Right cardiac atrium (tissue), 5 donors: ENCODE data around the gene OTUD7B. TPM values are rescaled to one million over a fixed set of nuclear protein-coding genes. Genes with fewer than 3 reads are reported as not detected.

ENCODE experiments used
- ATAC-seq, 2 donors: fragments of 200-7000 bp; cut with Tn5 transposase; one replicate each; pipeline versions ENCODE4 v1.8.0 to v1.9.1; 2020; ENCODE audit warnings: moderate library complexity in 2 of 2, mild to moderate bottlenecking in 1 of 2
- DNase-seq, 3 donors: peaks; one replicate each; pipeline ENCODE4 v3.0.0-alpha.2; 2020
- H3K27ac ChIP-seq: one replicate; pipeline ENCODE4 v1.5.1; 2013; ENCODE audit warnings: mild to moderate bottlenecking, low read length, control low read depth, moderate library complexity
- H3K27me3 ChIP-seq: one replicate; pipeline ENCODE4 v1.6.1; 2013; ENCODE audit not compliant: control insufficient read depth, insufficient read depth
- H3K4me1 ChIP-seq: one replicate; pipeline ENCODE4 v1.6.1; 2013; ENCODE audit warnings: low read length; ENCODE audit not compliant: control insufficient read depth, insufficient read depth
- H3K4me3 ChIP-seq: one replicate; pipeline ENCODE4 v1.5.1; 2013; ENCODE audit warnings: low read length, control low read depth
- H3K9me3 ChIP-seq: one replicate; pipeline ENCODE4 v1.6.1; 2013; ENCODE audit warnings: low read length; ENCODE audit not compliant: control insufficient read depth
- WGBS: extraction: QIAGEN DNeasy Blood & Tissue Kit; methylation state at CpG from one replicate; pipeline ENCODE4 v1.1.7; 2013; 5-methylcytosine and 5-hydroxymethylcytosine counted together
- intact Hi-C, 4 donors: fragments of 100-400 bp; cut with DNase I; formaldehyde crosslinking; loops; one replicate each; pipeline versions ENCODE4 v1.11.0 to v1.14.0; 2022 to 2023
- polyA plus RNA-seq: library from polyadenylated mRNA; stranded (reverse); fragments of 200-250 nt; gene quantifications from one replicate; pipeline ENCODE4 v1.2.3, GENCODE V29; 2013
- total RNA-seq, 4 donors: library from RNA; stranded (reverse); fragmentation: NEBNext Ultra II Directional; extraction: Animal tissue kit (Norgen Biotek cat#: 25700); gene quantifications; one replicate each; pipeline ENCODE4 v1.2.1, GENCODE V29; 2021
- donor health status: healthy with polysubstance abuse.
- donor health status: DM: no; HTN: yes; CAD: no.
- donor health status: DM: no; HTN: no; CAD: no.
- donor health status: DM: no; HTN: yes; CAD: no; lungs with severe emphysema.
- donor health status: DM: yes; HTN: yes; CAD: no.

Gene OTUD7B
- total and polyA plus RNA-seq, 5 donors, result 9.6 to 27.2 (median 26.2) TPM

GRCh38 chr1:149917571-149918144 is 92.9 kb downstream of the OTUD7B start, which contains the start of gene SV2A:
Gene SV2A, minus strand, starts transcription at chr1:149917844. Its CDS starts 4,004 bp downstream, at chr1:149913840.
- under 1% methylated on average over 24 of the region's 24 CpGs for WGBS
- no peaks in the 10 kb centered on the region for H3K4me1 ChIP-seq

GRCh38 chr1:149916898-149917252 is 93.7 kb downstream of the OTUD7B start:
- ATAC-seq, result no peak

More at GRCh38 chr1:149917571-149918144, 92.9 kb downstream of the OTUD7B start, which contains the start of gene SV2A:
- H3K9me3 ChIP-seq, result no peaks in the 10 kb centered on the region
- no peaks in the 10 kb centered on the region for H3K27me3 ChIP-seq
- intact Hi-C loops, result no loop called here
- DNase-seq, result peak in 2 of 3 donors; percentile 54 to 69
- no peak within 1 kb of the TSS for H3K27ac ChIP-seq
- H3K4me3 ChIP-seq, result peak within 1 kb of the TSS; percentile 33
- ATAC-seq, result peak; percentile 76 to 77

DNA sequence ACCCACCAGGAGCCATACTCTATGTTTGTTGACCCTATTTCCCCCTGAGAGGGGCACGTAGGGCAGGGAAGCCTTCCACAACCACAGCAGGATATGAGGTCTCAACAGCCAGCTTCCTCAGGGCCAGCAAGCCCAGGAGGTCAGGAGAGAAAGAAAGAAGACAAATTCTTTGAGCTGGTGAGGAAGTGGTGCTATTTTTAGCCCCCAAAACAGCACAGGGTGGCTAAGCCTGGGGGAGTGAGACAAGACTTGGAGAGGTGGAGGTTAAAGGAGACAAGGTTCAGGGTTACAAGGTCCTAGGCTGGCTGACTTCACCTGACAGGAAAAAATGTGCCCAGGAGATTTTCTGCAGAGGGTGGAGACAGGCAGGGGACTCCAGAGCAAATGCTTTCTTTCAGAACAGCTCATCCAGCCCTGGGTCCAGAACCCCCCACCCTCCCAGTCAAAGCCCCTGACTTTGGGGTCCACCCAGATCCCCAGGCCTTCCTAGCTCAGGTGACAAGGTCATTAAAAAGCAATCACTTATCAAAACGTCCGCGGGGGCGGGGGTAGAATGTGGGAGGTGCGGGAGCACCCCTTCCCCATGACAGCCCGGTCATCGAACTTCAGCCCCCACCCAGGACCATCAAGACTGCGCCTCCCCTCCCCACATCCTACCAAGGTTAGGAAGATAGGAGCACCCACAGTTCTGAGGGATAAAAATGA is 94.2 kb downstream of the OTUD7B start:
- no peaks in the 10 kb centered on the region for H3K4me1 ChIP-seq
- DNase-seq (no peak), ATAC-seq (no peak)
- no peaks in the 10 kb centered on the region for H3K9me3 ChIP-seq
- 24% methylated on average over 9 of the region's 9 CpGs for WGBS
- H3K27ac ChIP-seq, result no peak overlapping the region
- intact Hi-C loops, result no loop called here
- H3K27me3 ChIP-seq, result no peaks in the 10 kb centered on the region
- H3K4me3 ChIP-seq, result no peak overlapping the region

More at GRCh38 chr1:149916898-149917252, 93.7 kb downstream of the OTUD7B start:
- H3K27me3 ChIP-seq, result no peaks in the 10 kb centered on the region
- intact Hi-C loops, result no loop called here
- H3K27ac ChIP-seq, result no peak overlapping the region
- no peak overlapping the region for H3K4me3 ChIP-seq
- no peaks in the 10 kb centered on the region for H3K4me1 ChIP-seq
- H3K9me3 ChIP-seq, result no peaks in the 10 kb centered on the region
- DNase-seq, result no peak
- 11% methylated on average over 10 of the region's 10 CpGs for WGBS

DNA sequence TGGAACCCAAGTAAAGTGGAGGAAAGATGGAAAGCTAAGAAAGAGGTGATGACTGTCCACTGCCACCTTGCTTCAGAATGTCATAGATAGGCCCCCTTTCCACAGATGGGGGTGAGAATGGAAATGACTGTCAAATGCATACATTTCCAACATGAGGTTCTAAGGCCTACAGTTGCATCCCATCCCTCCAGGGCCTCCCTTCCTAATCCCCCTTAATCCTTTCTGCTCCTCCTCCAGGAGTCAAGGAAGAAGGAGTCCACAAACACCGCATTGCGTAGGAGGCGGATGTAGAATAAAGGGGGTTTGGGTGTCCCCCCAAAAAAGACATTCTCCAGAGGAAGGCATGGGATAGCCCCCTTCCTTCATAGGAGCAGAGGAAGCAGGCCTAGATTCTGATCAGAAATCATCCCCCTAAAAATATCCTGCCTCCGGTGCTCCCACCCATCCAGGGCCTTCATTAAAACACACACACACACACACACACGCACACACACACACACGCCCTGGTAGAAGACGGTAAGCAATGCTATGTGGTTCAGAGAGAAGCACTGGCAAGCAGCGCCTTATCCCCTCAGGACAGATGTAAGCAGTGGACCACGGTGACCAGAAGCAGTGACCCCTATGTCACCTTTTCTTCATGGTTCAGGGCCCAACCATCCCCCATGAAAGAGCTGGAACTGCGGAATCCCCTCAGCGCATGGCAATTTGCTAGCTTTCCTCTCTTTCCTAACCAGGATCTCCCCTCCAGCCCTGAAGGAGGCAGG is 94.9 kb downstream of the OTUD7B start:
- no peak overlapping the region for H3K27ac ChIP-seq
- DNase-seq (no peak), ATAC-seq (no peak)
- H3K27me3 ChIP-seq, result no peaks in the 10 kb centered on the region
- no peak overlapping the region for H3K4me3 ChIP-seq
- H3K4me1 ChIP-seq, result no peaks in the 10 kb centered on the region
- intact Hi-C loops, result no loop called here
- WGBS, result 80% methylated on average over 11 of the region's 11 CpGs
- no peaks in the 10 kb centered on the region for H3K9me3 ChIP-seq

GRCh38 chr1:149914545-149914944 is 96.0 kb downstream of the OTUD7B start:
- Histone ChIP-seq H3K9me3 (no peaks in the 10 kb centered on the region), H3K4me1 (no peaks in the 10 kb centered on the region), H3K27ac (no peak overlapping the region), H3K27me3 (no peaks in the 10 kb centered on the region), H3K4me3 (no peak overlapping the region)
- DNase-seq, result no peak
- intact Hi-C loops, result no loop called here
- 86% methylated on average over 1 of the region's 1 CpG for WGBS
- ATAC-seq, result no peak

DNA sequence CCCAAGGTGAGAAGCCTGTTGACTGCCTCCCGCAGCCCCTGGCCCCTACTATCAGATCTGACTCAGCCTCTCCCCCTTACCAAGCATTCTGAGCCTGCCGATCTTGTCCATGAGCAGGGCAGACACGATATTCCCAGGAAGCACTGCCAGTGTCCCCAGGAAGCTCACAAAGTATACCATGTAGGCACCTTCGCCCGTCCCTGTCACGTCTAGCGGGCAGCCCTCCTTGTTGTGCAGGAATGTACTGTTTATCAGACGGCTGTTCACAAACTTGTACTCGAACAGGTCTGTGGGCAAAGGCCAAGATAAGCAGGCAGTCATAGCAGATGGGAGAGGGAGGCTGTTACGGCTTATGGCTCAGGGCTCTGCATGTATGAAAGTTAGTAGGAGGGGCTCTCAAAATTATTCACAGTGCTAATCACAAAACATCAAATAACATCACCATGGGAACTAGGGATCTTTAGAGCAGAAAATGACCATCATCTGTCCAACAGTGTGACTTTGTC is 103.9 kb downstream of the OTUD7B start:
- no peaks in the 10 kb centered on the region for H3K4me1 ChIP-seq
- no peaks in the 10 kb centered on the region for H3K9me3 ChIP-seq
- DNase-seq, result no peak
- intact Hi-C loops, result no loop called here
- H3K27ac ChIP-seq, result no peak overlapping the region
- no peak overlapping the region for H3K4me3 ChIP-seq
- ATAC-seq, result no peak
- WGBS, result 61% methylated on average over 10 of the region's 10 CpGs
- no peaks in the 10 kb centered on the region for H3K27me3 ChIP-seq

GRCh38 chr1:149903836-149904491 is 106.6 kb downstream of the OTUD7B start:
- intact Hi-C loops, result no loop called here
- no peak overlapping the region for H3K4me3 ChIP-seq
- 87% methylated on average over 5 of the region's 5 CpGs for WGBS
- ATAC-seq (no peak), DNase-seq (no peak)
- H3K27ac ChIP-seq, result no peak overlapping the region
- H3K4me1 ChIP-seq, result peaks cover 6% of the 10 kb centered on the region
- H3K27me3 ChIP-seq, result no peaks in the 10 kb centered on the region
- no peaks in the 10 kb centered on the region for H3K9me3 ChIP-seq

GRCh38 chr1:149899460-149900284 is 110.9 kb downstream of the OTUD7B start, which contains the start of gene BOLA1:
Gene BOLA1, plus strand, starts transcription at chr1:149899568. Its CDS starts 492 bp downstream, at chr1:149900060.
- ATAC-seq (peak; percentile 99), DNase-seq (peak; percentile 95 to 98 (median 97))
- 5% methylated on average over 65 of the region's 65 CpGs for WGBS
- Histone ChIP-seq H3K4me1 (peaks cover 6% of the 10 kb centered on the region), H3K4me3 (peak within 1 kb of the TSS; percentile 53), H3K27me3 (no peaks in the 10 kb centered on the region), H3K27ac (peak within 1 kb of the TSS; percentile 87), H3K9me3 (no peaks in the 10 kb centered on the region)
- intact Hi-C loops, result loop anchor here in 1 of 4 donors (10.0 kb wide), 1 partner anchor 155 kb away; no protein-coding TSS in a partner anchor

GRCh38 chr1:149896575-149896974 is 114.0 kb downstream of the OTUD7B start:
- Histone ChIP-seq H3K27me3 (no peaks in the 10 kb centered on the region), H3K27ac (no peak overlapping the region), H3K4me3 (no peak overlapping the region), H3K9me3 (no peaks in the 10 kb centered on the region), H3K4me1 (peaks cover 6% of the 10 kb centered on the region)
- ATAC-seq (no peak), DNase-seq (no peak)
- WGBS, result 91% methylated on average over 4 of the region's 4 CpGs
- intact Hi-C loops, result loop anchor here in 1 of 4 donors (10.0 kb wide), 1 partner anchor 158 kb away; no protein-coding TSS in a partner anchor

DNA sequence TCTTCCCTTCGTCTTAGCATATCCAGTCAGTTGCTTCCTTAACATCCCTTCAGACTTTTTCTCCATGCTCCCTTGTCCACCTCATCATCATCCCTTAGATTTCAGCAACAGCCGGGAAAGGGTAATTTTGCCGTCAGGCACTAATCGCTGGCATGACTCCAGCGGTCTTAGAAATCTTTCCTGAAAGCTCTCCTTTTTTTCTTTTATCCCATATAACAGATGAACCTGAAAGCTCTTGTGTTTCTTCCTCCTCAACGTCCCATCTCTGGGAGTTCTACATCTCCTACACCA is 121.6 kb downstream of the OTUD7B start:
- ATAC-seq, result no peak
- Histone ChIP-seq H3K27me3 (no peaks in the 10 kb centered on the region), H3K27ac (peak overlapping the region; percentile 98), H3K9me3 (no peaks in the 10 kb centered on the region), H3K4me1 (peaks cover 3% of the 10 kb centered on the region), H3K4me3 (peak overlapping the region; percentile 46)
- DNase-seq, result peak in 2 of 3 donors; percentile 45 to 75
- intact Hi-C loops, result no loop called here
- WGBS, result 13% methylated on average over 6 of the region's 6 CpGs
